HFFc6 (cell line): ENCODE data around the gene MAP4K1. TPM values are rescaled to one million over a fixed set of nuclear protein-coding genes. Genes with fewer than 3 reads are reported as not detected.
A peak's percentile ranks its signal among the peaks of the same experiment; 100 is the strongest.

Experiments used
- DNase-seq: peaks from one replicate; pipeline ENCODE4 v3.0.0-alpha.2; 2018
- H3K27ac Mint-ChIP-seq: 2 replicates; pipeline ENCODE4 v1.8.0; 2020; ENCODE audit warnings: mild to moderate bottlenecking, mixed read lengths
- H3K27me3 Mint-ChIP-seq: 2 replicates; pipeline ENCODE4 v1.8.0; 2021; ENCODE audit warnings: mild to moderate bottlenecking, moderate library complexity, mixed read lengths; ENCODE audit not compliant: insufficient read depth
- H3K36me3 Mint-ChIP-seq: 2 replicates; pipeline ENCODE4 v1.8.0; 2021; ENCODE audit warnings: low read depth, mixed read lengths
- H3K4me1 Mint-ChIP-seq: 2 replicates; pipeline ENCODE4 v1.8.0; 2020; ENCODE audit warnings: low read depth, mixed read lengths
- H3K4me3 Mint-ChIP-seq: 2 replicates; pipeline ENCODE4 v1.8.0; 2020; ENCODE audit warnings: mild to moderate bottlenecking, moderate library complexity, mixed read lengths
- H3K9me3 Mint-ChIP-seq: 2 replicates; pipeline ENCODE4 v1.8.0; 2020; ENCODE audit warnings: mild to moderate bottlenecking, mixed read lengths
- total RNA-seq, 6 experiments: library from RNA; stranded (reverse); fragmentation: NEBNext Ultra II Directional; extraction: Animal tissue kit (Norgen Biotek cat#: 25700); gene quantifications; 2 replicates in 1 of 6; 3 replicates in 5 of 6; pipeline ENCODE4 v1.2.3, GENCODE V29; 2021
- TF ChIP-seq, protein P1 (sequence below): fragments of 200-600 bp; sonication (generic); IDR thresholded peaks from 2 replicates; pipeline ENCODE4 v1.5.0; 2021; ENCODE audit warnings: antibody characterized with exemption, mild to moderate bottlenecking

Gene MAP4K1
- total RNA-seq, 6 experiments from 2014 or later: 0.27 to 0.74 (median 0.28) TPM; not detected in 3

DNA sequence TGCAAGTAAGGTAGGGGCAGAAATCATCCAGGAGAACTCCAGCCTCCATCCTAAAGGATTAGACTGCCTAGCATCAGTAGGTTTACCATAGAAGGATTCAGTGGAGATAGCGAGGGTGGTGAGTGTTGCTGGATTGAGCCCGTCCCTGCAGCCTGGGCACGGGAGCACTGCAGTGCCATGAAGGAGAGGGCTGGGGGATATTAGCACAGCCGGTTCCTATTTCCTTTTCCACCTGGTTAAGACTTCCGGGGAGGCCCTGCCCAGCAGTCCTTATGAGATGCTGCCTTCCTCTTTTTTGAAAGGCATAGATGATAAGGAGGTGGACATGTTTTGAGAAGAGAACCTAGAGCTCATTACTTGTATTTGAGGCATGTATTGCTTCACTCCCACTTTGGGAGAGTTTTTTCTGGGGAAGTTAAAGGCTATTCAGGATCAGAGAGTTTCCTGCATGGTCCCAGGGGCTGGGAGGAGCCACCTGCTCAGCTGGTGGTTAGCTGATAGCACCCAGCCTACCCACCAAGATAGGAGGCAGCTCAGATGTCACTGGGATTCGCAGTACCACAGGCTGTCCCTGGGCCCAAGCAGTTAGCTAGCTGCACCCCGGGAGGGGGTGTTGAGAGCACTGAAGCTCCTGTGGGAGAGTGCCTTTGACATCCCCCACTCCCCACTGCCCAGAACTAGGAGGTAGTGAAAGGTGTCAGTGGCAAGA lies 46.9 kb upstream of the MAP4K1 start:
- Mint-ChIP-seq H3K36me3 (peaks cover 47% of the 10 kb centered on the region), H3K9me3 (no peaks in the 10 kb centered on the region), H3K4me1 (peaks cover 97% of the 10 kb centered on the region), H3K27me3 (peaks cover 14% of the 10 kb centered on the region), H3K4me3 (peak overlapping the region; percentile 50), H3K27ac (peak overlapping the region; percentile 97)
- TF ChIP-seq, protein P1, sequence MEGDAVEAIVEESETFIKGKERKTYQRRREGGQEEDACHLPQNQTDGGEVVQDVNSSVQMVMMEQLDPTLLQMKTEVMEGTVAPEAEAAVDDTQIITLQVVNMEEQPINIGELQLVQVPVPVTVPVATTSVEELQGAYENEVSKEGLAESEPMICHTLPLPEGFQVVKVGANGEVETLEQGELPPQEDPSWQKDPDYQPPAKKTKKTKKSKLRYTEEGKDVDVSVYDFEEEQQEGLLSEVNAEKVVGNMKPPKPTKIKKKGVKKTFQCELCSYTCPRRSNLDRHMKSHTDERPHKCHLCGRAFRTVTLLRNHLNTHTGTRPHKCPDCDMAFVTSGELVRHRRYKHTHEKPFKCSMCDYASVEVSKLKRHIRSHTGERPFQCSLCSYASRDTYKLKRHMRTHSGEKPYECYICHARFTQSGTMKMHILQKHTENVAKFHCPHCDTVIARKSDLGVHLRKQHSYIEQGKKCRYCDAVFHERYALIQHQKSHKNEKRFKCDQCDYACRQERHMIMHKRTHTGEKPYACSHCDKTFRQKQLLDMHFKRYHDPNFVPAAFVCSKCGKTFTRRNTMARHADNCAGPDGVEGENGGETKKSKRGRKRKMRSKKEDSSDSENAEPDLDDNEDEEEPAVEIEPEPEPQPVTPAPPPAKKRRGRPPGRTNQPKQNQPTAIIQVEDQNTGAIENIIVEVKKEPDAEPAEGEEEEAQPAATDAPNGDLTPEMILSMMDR: no peak
- DNase-seq: no peak

DNA sequence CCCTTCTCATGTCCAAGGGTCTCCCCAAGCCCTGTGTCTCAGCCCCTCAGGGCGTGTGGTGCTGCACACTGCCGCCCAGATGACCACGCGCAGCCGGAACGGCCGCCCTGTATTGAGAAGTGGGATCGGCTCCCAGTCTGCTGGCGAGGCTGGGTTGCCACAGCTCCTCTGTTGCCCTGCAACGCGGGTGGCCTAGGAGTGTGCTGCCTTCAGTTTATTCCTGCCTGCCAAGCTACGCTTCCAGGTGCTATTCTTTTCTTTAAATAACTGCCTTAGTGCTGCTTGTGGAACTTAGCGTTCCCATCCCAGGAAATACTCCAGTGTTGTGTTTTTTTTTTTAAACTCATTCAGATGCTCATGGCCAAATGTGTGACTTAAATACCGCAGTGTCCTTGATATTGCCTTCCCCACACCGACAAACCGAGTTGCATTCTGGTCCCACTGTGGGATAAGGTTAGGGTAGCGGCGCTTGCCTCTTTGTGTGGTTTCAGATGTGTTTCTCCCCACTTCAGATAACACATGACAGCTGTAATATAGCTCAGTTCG lies 46.3 kb upstream of the MAP4K1 start:
- Mint-ChIP-seq H3K4me3 (peak overlapping the region; percentile 50), H3K27me3 (peaks cover 14% of the 10 kb centered on the region), H3K9me3 (no peaks in the 10 kb centered on the region), H3K27ac (peak overlapping the region; percentile 97), H3K4me1 (peaks cover 97% of the 10 kb centered on the region), H3K36me3 (peaks cover 41% of the 10 kb centered on the region)
- TF ChIP-seq, protein P1: no peak
- no peak for DNase-seq

DNA sequence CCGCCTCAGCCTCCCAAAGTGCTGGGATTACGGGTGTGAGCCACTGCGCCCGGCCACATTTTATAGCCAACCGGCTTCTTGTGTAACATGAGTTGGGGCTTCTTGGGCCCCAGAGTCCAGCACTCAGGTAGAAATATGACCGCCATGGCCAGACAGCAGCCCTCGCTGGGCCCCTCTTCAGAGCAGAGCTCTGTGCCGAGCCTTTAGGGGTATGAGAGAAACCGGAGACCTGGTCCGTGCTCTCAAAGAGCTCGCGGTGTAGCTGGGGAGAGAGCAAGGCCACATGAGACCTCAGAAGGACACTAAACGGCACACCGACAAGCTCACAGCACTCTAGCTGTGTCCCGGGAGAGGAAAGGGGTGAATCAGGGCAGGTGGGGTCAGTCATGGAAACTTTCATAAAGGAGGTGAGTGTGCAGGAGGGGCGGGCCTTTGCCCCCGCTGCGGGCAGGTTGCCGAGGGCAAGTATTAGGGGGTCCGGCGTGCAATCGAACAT lies 45.5 kb upstream of the MAP4K1 start:
- no peaks in the 10 kb centered on the region for H3K9me3 Mint-ChIP-seq
- H3K4me3 Mint-ChIP-seq: 0 out of 2 replicates have a peak overlapping the region, but pooled peaks have one; percentile 20
- H3K27ac Mint-ChIP-seq: peak overlapping the region; percentile 80
- TF ChIP-seq, protein P1: no peak
- H3K36me3 Mint-ChIP-seq: peaks cover 36% of the 10 kb centered on the region
- H3K4me1 Mint-ChIP-seq: peaks cover 97% of the 10 kb centered on the region
- no peak for DNase-seq
- H3K27me3 Mint-ChIP-seq: peaks cover 17% of the 10 kb centered on the region

DNA sequence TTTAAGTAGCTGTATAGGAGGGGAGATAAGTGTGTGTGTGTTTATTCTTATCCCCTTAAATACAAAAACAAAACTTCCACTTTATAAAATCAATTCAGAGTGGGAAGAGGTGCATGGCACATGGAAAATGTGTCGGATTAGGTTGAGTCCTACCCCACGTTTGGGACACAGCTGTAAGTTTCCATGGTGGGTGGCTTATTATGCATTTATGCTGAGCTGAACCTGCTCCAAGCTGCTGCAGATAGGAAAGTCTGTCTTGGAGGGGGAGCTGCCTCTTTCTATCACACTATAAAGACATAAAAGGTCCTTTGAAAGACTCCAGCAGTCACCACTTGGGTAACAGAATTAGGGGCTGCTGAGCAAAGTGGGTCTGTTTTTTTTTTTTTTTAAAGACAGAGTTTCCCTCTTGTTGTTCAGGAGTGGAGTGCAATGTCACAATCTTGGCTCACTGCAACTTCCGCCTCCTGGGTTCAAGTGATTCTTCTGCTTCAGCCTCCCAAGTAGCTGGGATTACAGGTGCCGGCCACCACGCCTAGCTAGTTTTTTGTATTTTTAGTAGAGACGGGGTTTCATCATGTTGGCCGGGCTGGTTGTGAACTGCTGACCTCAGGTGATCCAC lies 44.9 kb upstream of the MAP4K1 start:
- TF ChIP-seq, protein P1: no peak
- no peak for DNase-seq
- Mint-ChIP-seq H3K4me3 (peak overlapping the region; percentile 27), H3K36me3 (peaks cover 37% of the 10 kb centered on the region), H3K4me1 (peaks cover 97% of the 10 kb centered on the region), H3K9me3 (no peaks in the 10 kb centered on the region), H3K27ac (peak overlapping the region; percentile 80), H3K27me3 (peaks cover 15% of the 10 kb centered on the region)

DNA sequence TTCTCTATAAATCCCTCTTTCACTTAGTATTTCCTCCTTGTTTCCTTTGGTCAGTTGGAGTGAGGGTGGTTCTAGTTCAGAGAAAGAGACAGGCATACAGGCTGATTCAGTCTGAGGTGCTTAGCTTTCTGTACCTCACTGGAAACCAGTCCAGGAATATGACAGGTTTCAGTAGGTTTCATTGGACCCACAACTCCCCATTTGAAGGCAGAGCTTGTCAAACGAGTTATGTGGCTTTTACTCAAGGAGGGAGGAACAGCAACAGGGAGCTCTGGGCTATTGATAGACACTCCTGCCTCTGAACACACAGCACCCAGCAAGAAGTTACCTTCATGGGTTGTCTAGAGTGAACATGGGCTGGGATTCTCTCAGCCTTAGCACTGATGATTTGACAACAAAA lies 44.2 kb upstream of the MAP4K1 start:
- no peak for DNase-seq
- Mint-ChIP-seq H3K9me3 (no peaks in the 10 kb centered on the region), H3K27me3 (peaks cover 17% of the 10 kb centered on the region), H3K4me1 (peaks cover 97% of the 10 kb centered on the region), H3K4me3 (peak overlapping the region; percentile 27), H3K27ac (peak overlapping the region; percentile 80), H3K36me3 (peaks cover 41% of the 10 kb centered on the region)
- TF ChIP-seq, protein P1: no peak
